ACC112 (cell line): ENCODE measurements around the gene CDPF1.
"Not testable (repeated sequence)": the region's sequence is repeated elsewhere in the genome, so short reads cannot be mapped to it uniquely, and the experiment has no call there.

ENCODE experiments used
- H2AFZ ChIP-seq: fragments of 200-600 bp; sonication (generic); one replicate; pipeline ENCODE4 v1.6.0; 2017; ENCODE audit warnings: antibody characterized with exemption, low read length; ENCODE audit not compliant: unreplicated experiment
- H3K27ac ChIP-seq: fragments of 200-600 bp; sonication (generic); 2 replicates; pipeline ENCODE4 v1.5.1; 2014; ENCODE audit warnings: low read depth, mild to moderate bottlenecking, antibody characterized with exemption, low read length, moderate library complexity
- H3K27me3 ChIP-seq: fragments of 200-600 bp; sonication (generic); 2 replicates; pipeline ENCODE4 v1.6.1; 2014; ENCODE audit warnings: mild to moderate bottlenecking, antibody characterized with exemption, low read length, moderate library complexity, mixed read lengths; ENCODE audit not compliant: insufficient read depth
- H3K36me3 ChIP-seq: fragments of 200-600 bp; sonication (generic); 2 replicates; pipeline ENCODE4 v1.6.1; 2016; ENCODE audit warnings: mild to moderate bottlenecking, antibody characterized with exemption, low read length, moderate library complexity, mixed read lengths; ENCODE audit not compliant: insufficient read depth
- H3K4me1 ChIP-seq: fragments of 200-600 bp; sonication (generic); one replicate; pipeline ENCODE4 v1.6.1; 2016; ENCODE audit warnings: low read length, mixed read lengths; ENCODE audit not compliant: insufficient read depth, unreplicated experiment, control insufficient read depth
- H3K4me3 ChIP-seq: fragments of 200-600 bp; sonication (generic); 2 replicates; pipeline ENCODE4 v1.5.1; 2014; ENCODE audit warnings: mild to moderate bottlenecking, low read depth, low read length
- H3K79me2 ChIP-seq: fragments of 200-600 bp; sonication (generic); one replicate; pipeline ENCODE4 v1.6.0; 2016; ENCODE audit warnings: low read length; ENCODE audit not compliant: control insufficient read depth, unreplicated experiment, insufficient read depth

CDPF1 gene

DNA sequence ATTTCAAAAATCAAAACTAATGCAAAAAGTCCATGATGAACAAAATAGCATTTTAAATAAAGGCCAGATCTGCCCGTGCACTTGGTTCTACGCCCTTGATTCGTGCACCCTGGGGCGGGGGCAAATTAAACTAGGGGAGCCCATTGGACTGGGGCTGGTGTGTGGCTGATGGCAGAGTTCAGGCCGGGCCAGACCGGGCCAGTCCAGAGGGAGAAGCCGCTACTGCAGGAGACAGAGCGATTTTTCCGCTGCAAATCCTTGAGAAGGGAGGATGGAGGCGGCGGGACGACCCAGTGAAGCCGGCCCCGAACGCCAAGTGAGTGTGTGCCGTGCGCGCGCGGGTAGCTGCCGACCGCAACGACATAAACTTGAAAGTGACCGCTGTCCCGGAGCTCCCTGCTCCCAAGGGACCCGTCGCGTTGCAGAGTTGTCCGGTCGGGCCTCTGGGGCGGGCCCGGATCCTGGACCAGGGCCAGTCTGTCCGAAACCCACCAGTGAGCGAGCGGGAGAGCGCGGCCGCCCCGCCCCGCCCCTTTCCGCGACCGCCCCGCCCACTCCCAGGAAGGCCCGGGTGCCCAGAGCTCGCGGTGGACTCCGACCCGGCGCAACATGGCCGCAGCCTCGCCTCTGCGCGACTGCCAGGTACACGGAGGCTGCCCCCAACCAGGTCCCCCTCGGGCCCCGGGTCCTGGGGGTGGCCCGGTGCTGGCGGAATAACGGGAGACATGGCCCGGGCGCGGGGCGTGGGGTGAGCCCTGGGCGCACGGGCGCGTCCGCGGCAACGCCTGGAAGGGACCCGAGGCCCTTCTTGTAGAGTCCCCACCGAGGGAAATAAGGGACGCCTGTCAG, 17.6 kb upstream of the CDPF1 start, which contains the start of gene TTC38:
Gene TTC38, plus strand, starts transcription at position 578 of the 849 bp plus-strand sequence. Its CDS starts 32 bp downstream, at position 610.
- H3K27me3 ChIP-seq: peaks cover 4% of the 10 kb centered on the region; the same call in 1 of the 2 replicates
- peak within 1 kb of the TSS; percentile 96 for H2AFZ ChIP-seq
- peaks cover 5% of the 10 kb centered on the region for H3K79me2 ChIP-seq
- no peak within 1 kb of the TSS for H3K27ac ChIP-seq
- peak within 1 kb of the TSS; percentile 94 for H3K4me3 ChIP-seq
- H3K4me1 ChIP-seq: peaks cover 2% of the 10 kb centered on the region
- no peaks in the 10 kb centered on the region for H3K36me3 ChIP-seq

DNA sequence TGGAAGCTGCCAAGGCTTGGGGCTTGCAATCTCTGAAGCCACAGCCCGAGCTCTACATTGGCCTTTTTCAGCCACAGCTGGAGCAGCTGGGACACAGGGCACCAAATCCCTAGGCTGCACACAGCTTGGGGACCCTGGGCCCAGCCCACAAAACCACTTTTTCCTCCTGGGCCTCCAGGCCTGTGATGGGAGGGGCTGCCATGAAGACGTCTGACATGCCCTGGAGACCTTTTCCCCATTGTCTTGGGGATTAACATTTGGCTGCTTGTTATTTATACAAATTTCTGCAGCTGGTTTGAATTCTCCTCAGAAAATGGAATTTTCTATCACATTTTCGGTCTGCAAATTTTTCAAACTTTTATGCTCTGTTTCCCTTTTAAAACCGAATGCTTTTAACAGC, 15.5 kb upstream of the CDPF1 start:
- not testable (repeated sequence) for H3K27ac ChIP-seq, H3K4me3 ChIP-seq, H2AFZ ChIP-seq, H3K79me2 ChIP-seq, H3K4me1 ChIP-seq, H3K36me3 ChIP-seq
- H3K27me3 ChIP-seq: peaks cover 23% of the 10 kb centered on the region; the same call in 1 of the 2 replicates

DNA sequence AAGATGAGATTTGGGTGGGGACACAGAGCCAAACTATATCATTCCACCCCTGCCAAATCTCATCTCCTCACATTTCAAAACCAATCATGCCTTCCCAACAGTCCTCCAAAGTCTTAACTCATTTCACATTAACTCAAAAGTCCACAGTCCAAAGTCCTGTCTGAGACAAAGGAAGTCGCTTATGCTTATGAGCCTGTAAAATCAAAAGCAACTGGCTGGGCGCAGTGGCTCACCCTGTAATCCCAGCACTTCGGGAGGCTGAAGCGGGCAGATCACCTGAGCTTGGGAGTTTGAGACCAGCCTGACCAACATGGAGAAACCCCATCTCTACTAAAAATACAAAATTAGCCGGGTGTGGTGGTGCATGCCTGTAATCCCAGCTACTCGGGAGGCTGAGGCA, 14.4 kb upstream of the CDPF1 start:
- H3K27me3 ChIP-seq: peaks cover 25% of the 10 kb centered on the region; the same call in 1 of the 2 replicates

DNA sequence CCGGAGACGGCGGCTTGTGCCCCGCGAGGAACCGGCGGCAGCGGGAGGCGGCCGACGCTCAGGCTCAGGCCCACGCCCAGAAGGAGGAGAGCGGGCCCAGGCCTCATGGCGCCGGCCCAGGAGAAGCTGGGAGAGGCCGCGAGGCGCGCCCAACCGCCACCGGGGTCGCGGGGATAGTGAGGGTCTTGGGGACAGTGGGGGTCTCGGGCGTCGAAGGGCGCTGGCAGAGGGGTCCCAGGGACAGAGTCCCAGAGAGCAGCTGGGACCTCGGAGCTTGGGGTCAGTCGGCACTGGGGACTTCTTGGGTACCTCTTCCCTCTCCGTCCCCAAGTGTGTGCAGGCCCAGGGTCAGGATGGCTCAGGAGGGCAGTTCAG, 13.1 kb upstream of the CDPF1 start, which contains the start of gene PKDREJ:
Gene PKDREJ, minus strand, starts transcription at position 128 of the 375 bp plus-strand sequence. Its CDS starts 21 bp downstream, at position 107.
- H3K27ac ChIP-seq: no peak within 1 kb of the TSS
- peaks cover 2% of the 10 kb centered on the region for H3K79me2 ChIP-seq
- H3K4me1 ChIP-seq: no peaks in the 10 kb centered on the region
- no peaks in the 10 kb centered on the region for H3K36me3 ChIP-seq
- no peak within 1 kb of the TSS for H3K4me3 ChIP-seq
- H2AFZ ChIP-seq: no peak within 1 kb of the TSS
- H3K27me3 ChIP-seq: peaks cover 25% of the 10 kb centered on the region; the same call in 1 of the 2 replicates

More for the DNA sequence above, 14.4 kb upstream of the CDPF1 start:
- not testable (repeated sequence) for H3K4me1 ChIP-seq, H3K36me3 ChIP-seq, H3K4me3 ChIP-seq, H3K79me2 ChIP-seq, H2AFZ ChIP-seq, H3K27ac ChIP-seq

DNA sequence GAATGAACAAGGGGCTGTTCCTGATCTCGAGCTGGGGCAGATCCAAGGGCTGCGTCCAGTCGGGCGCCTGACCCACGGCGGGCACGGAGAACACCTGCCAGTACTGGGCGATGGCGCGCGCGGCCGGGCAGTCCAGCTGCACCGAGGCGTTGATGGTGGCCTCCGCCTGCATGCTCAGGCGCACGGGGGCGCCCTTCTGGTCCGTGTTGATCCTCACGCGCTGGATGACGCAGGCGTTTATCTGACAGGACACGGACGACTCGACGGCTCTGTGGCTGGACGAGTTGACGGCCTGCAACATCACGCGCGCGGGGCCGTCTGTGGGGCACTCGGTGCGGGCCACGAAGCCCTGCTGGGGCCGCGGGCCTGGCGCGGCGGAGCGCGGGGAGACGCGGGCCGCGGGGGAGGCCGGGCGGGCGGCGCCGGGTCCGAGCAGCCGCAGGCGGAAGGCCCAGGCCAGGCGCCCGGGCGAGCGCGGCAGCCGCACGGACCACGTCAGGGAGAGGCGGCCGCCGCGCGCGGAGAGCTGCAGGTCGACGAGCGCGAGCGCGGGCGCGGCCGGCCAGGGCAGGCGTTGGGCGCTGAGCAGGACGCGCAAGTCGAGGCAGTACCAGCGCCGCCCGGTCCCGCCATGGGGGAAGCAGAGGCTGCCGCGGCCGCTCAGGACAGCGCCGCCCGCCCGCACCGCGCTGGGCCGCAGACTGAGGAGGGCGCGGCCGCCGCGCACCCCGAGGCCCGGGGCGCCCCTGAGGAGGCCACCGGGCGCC, 12.5 kb upstream of the CDPF1 start:
- H3K27me3 ChIP-seq: peaks cover 25% of the 10 kb centered on the region; the same call in 1 of the 2 replicates
- H2AFZ ChIP-seq: no peak overlapping the region

DNA sequence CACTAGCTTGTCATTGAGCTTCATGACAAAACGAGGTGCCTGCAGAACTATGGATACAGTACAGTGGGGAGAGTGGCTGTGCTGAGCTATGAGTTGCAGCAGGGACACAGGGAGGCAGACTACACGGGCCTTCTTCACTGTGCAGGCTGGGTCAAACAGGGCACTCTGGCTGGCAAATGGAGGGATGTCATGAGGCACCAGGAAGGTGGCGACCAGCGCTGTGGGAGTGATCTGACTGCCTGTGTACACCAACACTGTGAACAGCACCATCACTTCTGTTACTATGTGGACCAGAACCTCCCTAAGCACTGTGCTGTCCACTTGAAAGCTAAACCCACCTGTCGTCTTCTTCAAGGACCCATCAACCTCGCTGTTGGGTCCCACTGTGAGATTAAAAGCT, 9.9 kb upstream of the CDPF1 start:
- no peaks in the 10 kb centered on the region for H3K79me2 ChIP-seq
- H3K4me1 ChIP-seq: no peaks in the 10 kb centered on the region
- H2AFZ ChIP-seq: no peak overlapping the region
- H3K27ac ChIP-seq: no peak overlapping the region
- no peak overlapping the region for H3K4me3 ChIP-seq
- peaks cover 25% of the 10 kb centered on the region; the same call in 1 of the 2 replicates for H3K27me3 ChIP-seq
- H3K36me3 ChIP-seq: no peaks in the 10 kb centered on the region

More for the DNA sequence above, 12.5 kb upstream of the CDPF1 start:
- no peaks in the 10 kb centered on the region for H3K79me2 ChIP-seq
- no peak overlapping the region for H3K27ac ChIP-seq
- H3K4me1 ChIP-seq: no peaks in the 10 kb centered on the region
- no peak overlapping the region for H3K4me3 ChIP-seq
- H3K36me3 ChIP-seq: no peaks in the 10 kb centered on the region

GRCh38 chr22:46259374-46259773, 9.3 kb upstream of the CDPF1 start:
- no peak overlapping the region for H2AFZ ChIP-seq
- H3K4me1 ChIP-seq: no peaks in the 10 kb centered on the region
- H3K4me3 ChIP-seq: no peak overlapping the region
- H3K36me3 ChIP-seq: no peaks in the 10 kb centered on the region
- no peak overlapping the region for H3K27ac ChIP-seq
- peaks cover 25% of the 10 kb centered on the region; the same call in 1 of the 2 replicates for H3K27me3 ChIP-seq
- no peaks in the 10 kb centered on the region for H3K79me2 ChIP-seq

- Histone ChIP-seq H3K36me3 (no peaks in the 10 kb centered on the region), H3K4me1 (peaks cover 3% of the 10 kb centered on the region), H3K27me3 (peaks cover 10% of the 10 kb centered on the region; the same call in 1 of the 2 replicates), H3K4me3 (no peak overlapping the region), H2AFZ (no peak overlapping the region), H3K79me2 (peaks cover 5% of the 10 kb centered on the region), H3K27ac (no peak overlapping the region)
Observed at GRCh38 chr22:46256358-46256958, 6.4 kb upstream of the CDPF1 start.

DNA sequence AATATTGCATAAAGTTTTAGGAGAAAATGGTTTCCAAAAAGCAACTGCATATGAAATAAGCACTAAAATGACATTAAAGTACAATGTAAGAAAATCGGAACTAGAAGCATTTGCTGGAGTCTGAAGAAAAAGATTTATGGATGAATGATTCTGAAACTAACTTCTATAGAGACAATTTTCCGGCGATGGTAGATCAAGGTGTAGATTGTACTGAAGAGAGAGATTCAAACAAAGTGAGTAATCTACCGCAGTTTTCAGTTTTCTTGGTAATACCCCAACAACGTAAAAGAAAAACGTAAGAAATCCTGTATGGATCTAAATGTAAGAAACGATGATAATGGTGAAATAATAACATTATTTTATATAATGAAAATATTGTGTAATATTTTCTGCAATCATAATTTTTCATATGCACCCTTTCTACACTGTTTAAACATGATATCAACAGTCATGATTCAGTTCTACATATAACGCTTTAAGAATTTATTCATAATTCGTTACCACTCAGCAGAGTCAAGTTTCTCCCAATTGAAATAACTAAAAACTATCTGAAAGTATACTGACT, 1.8 kb upstream of the CDPF1 start:
- peaks cover 13% of the 10 kb centered on the region for H3K4me1 ChIP-seq
- H3K79me2 ChIP-seq: peaks cover 11% of the 10 kb centered on the region
- H3K36me3 ChIP-seq: no peaks in the 10 kb centered on the region
- peak overlapping the region; percentile 84 for H3K4me3 ChIP-seq
- H2AFZ ChIP-seq: peak overlapping the region; percentile 38
- no peak overlapping the region for H3K27ac ChIP-seq
- H3K27me3 ChIP-seq: no peaks in the 10 kb centered on the region

GRCh38 chr22:46251266-46251665, 1.2 kb upstream of the CDPF1 start:
- peaks cover 11% of the 10 kb centered on the region for H3K79me2 ChIP-seq
- H3K4me1 ChIP-seq: peaks cover 13% of the 10 kb centered on the region
- H3K4me3 ChIP-seq: peak overlapping the region; percentile 84
- no peaks in the 10 kb centered on the region for H3K36me3 ChIP-seq
- H3K27ac ChIP-seq: no peak overlapping the region
- no peaks in the 10 kb centered on the region for H3K27me3 ChIP-seq
- peak overlapping the region; percentile 38 for H2AFZ ChIP-seq
